ENCODE data around the gene RBMXL2.

Gene RBMXL2

GRCh38 chr11:7089328-7090251 lies 792 bp downstream of the RBMXL2 start:
- in situ Hi-C loops (cut with HindIII; ENCODE audit: low sequenced_read_pairs) = no loop called here
- DNase-seq (ENCODE audit: low read depth) = no peak
- H3K4me3 ChIP-seq (ENCODE audit: low read depth, low read length) = no peak overlapping the region
- TF ChIP-seq CTCF (IDR thresholded peaks at IDR 0.05; ENCODE audit: low read depth, low read length, missing control alignments) = no peak

GRCh38 chr11:7098235-7098832 lies 9.5 kb downstream of the RBMXL2 start:
- peak; percentile 33 for DNase-seq (ENCODE audit: low read depth)
- peak; percentile 58 for TF ChIP-seq CTCF (IDR thresholded peaks at IDR 0.05; ENCODE audit: low read depth, low read length, missing control alignments)
- no peak overlapping the region for H3K4me3 ChIP-seq (ENCODE audit: low read depth, low read length)
- in situ Hi-C loops (cut with HindIII; ENCODE audit: low sequenced_read_pairs) = no loop called here

- DNase-seq (ENCODE audit: low read depth) = no peak
- in situ Hi-C loops (cut with HindIII; ENCODE audit: low sequenced_read_pairs) = no loop called here
- TF ChIP-seq CTCF (IDR thresholded peaks at IDR 0.05; ENCODE audit: low read depth, low read length, missing control alignments) = no peak
- H3K4me3 ChIP-seq (ENCODE audit: low read depth, low read length) = no peak overlapping the region
Measured at GRCh38 chr11:7115780-7116179, 27.0 kb downstream of the RBMXL2 start.

GRCh38 chr11:7116370-7116769 lies 27.6 kb downstream of the RBMXL2 start:
- in situ Hi-C loops (cut with HindIII; ENCODE audit: low sequenced_read_pairs) = no loop called here
- H3K4me3 ChIP-seq (ENCODE audit: low read depth, low read length) = no peak overlapping the region
- no peak for TF ChIP-seq CTCF (IDR thresholded peaks at IDR 0.05; ENCODE audit: low read depth, low read length, missing control alignments)
- no peak for DNase-seq (ENCODE audit: low read depth)

GRCh38 chr11:7138051-7138450 lies 49.3 kb downstream of the RBMXL2 start:
- TF ChIP-seq CTCF (IDR thresholded peaks at IDR 0.05; ENCODE audit: low read depth, low read length, missing control alignments) = no peak
- in situ Hi-C loops (cut with HindIII; ENCODE audit: low sequenced_read_pairs) = no loop called here
- H3K4me3 ChIP-seq (ENCODE audit: low read depth, low read length) = no peak overlapping the region
- DNase-seq (ENCODE audit: low read depth) = no peak

Data from astrocyte of the cerebellum (primary cell).